ENCODE measurements around the gene ARHGAP22.

The ARHGAP22 gene

DNA sequence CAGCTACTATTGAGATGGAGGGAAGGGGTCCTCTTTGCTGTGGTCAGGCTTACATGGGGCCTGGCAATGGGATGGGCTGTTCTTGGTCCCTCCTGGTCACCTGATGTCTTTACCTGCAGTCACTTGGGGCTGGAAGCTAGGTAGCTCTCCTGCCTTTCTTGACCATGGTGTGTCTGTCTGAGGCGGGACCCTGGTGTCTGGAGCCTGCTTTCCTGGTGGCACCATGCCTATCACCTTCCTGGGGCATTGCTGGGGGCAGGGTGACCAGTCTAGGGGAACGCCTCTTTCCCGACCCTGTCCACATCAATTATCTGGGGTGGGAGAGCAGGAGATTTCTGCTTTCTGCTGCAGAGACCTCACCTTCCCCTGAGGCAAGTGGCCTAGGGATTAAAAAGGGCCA, 55.6 kb downstream of the ARHGAP22 start:
- no peak for DNase-seq

DNA sequence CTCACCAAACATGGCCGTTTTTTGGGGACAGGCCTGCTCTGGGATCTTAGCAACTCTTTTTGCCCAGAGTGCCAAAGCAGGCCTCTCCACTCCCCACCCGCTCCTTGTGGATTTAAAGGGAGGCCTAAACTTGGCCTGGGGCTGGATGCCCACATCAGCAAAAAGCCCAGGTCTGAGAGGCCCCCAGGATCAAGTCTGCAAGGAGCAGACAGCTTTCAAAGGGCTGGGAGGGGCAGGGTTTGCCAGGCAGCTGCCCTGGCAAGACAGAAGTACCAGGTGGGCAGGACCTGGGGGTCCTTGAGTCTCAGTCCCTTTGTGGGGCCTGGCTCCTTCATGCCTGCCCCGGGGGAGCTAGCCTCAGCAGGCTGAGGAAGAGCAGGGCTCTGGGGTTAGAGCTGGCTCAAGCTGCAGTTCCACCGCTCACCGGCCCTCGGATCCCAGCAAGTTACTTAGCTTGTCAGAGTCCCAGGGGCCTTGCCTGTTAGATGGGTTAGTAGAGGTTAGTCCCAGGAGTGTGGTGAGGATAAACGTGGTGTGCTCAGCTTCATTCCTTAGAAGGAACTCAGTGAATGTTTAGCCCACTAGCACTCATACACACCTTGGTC, 56.2 kb downstream of the ARHGAP22 start:
- no peak for DNase-seq

DNA sequence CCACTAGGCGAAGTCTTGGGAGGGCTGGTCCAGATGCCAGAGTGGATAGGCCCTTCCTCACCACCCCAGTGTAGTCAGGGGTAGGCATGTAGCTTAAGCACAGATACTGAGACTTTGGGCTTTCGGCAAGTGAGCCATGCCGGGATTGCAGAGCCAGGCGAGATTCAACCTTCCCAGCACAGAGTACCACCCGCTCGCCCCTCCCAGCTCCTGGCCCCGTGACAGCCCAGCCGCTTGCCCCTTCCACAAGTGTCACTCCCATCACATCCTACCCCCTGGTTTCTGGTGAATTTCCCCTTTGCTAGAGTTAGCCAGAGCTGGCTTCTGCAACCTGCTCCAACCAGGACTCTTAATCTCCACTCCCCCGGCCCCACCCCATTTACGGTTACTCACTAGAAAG, 56.9 kb downstream of the ARHGAP22 start:
- DNase-seq, result no peak

DNA sequence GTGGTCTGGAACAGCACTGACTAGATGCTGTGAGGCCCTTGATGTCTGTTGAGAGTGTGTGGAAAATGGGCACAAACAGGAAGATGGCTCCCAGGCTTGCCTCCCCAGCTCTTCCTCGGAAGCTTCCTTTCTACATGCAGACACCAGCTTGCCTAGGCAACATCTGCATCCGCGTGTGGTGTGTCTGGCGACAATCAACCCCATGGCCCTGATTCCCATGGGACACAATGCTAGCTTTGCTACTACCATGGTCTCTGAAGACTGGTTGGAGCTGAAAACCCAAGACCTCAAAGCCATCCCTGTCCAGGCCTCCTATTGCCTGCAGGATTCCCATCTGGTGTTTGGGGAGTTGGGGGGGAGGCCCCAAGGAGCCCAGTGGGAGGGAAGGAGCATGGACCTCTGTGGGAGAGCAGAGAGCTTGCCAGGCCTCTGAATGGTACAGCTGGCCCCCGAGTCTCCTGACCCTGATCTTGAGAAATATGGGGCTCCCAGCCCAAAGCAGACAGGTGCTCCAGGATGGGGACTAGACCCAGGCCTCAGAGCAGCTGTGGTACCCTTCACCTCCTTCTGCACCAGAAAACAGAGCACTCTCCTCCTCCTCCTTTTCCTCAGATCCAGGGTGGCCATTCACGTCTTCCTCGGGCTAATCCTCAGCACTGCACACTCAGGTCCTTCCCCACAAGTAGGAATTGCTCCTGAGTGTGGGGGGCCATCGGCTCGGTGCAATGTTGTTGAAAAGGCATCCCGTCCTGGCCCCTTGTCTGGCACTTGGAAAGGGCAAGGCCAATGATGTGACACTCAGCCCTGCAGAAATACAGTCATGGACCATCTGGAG, 57.6 kb downstream of the ARHGAP22 start:
- no peak for DNase-seq

GRCh38 chr10:48545462-48546145, 59.3 kb downstream of the ARHGAP22 start:
- DNase-seq, result no peak

DNA sequence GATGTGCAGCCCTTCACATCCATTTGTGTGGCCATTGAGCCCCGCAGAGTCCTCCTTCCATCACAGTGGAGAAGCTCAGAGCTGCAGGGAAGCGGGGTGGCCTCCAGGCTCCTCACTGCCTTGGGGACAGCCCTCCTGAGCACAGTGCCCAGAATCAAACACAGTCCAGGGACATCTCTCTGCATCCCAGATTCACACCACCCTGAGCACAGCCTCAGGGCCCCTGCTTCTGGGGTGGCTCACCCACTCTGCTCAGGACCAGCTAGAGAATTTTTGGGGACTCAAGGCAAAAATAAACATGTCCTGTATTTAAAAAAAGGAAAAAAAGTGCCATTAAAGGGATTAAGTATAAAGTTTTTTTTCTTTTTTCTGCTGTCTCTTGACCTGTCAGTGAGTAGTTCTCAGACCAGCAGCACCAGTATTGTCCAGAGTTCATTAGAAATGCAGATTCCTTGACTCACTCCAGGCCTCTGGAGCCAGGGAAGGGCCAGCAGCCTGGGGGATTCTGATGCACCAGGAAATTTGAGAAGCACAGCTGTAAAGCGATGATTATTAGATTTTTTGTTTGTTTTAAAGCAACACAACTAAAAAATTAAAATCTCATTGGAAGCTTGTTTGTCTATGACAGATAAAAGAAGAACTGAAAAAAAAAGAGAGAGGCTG, 61.6 kb downstream of the ARHGAP22 start:
- DNase-seq, result no peak

DNA sequence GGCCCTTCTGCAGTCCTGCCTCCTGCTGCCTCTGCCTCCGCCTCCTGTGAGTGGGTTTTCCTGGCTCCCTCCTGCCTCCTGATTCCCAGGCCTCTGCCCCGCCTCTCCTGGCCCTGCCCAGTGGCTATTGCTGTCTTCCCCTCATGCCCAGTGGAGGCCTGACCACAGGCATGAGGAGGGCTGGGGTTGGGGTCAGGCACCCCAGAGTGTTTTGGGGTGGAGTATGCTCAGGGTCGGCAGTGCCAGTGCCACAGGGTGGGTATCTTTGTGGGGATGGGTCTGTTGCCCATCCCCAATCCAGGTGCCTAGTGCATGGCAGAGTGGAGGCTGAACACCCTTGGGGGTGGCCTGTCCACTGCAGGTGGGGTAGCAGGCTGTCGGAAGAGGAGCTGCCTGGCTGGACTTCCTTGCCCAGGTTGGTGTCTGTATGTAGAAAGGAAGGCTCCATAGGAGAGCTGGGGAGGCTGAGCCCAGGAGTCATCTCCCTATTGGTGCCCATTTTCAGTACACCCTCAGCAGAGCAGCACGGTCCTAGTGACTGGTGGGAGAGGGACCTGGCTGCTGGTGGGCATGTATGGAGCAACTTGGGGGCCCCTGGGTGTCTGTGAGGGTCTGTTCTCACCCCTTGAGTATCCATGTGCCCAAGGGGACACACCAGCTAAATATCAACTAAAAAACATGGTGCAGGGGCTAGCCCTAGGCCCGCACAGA, 62.2 kb downstream of the ARHGAP22 start:
- DNase-seq, result no peak

GRCh38 chr10:48541144-48541795, 63.6 kb downstream of the ARHGAP22 start:
- DNase-seq, result no peak

DNA sequence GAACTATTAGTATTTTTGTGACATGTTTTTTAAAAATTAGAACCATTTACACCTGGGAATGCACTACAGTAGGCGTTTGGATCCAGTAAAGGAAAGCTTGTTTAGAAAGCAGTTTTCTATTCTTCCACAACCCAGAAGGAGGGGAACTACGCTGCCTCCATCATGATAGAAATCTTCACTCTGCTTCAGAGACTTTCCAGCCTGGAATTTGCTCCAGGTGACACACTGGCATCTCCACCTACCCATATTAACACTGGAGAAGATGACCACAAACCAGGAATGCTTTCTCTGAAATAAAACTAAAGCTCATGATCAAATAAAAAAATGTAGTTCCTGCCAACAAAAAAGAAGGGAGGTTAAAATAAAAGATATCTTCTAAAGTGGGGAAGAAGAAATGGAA, 66.3 kb downstream of the ARHGAP22 start:
- no peak for DNase-seq

DNA sequence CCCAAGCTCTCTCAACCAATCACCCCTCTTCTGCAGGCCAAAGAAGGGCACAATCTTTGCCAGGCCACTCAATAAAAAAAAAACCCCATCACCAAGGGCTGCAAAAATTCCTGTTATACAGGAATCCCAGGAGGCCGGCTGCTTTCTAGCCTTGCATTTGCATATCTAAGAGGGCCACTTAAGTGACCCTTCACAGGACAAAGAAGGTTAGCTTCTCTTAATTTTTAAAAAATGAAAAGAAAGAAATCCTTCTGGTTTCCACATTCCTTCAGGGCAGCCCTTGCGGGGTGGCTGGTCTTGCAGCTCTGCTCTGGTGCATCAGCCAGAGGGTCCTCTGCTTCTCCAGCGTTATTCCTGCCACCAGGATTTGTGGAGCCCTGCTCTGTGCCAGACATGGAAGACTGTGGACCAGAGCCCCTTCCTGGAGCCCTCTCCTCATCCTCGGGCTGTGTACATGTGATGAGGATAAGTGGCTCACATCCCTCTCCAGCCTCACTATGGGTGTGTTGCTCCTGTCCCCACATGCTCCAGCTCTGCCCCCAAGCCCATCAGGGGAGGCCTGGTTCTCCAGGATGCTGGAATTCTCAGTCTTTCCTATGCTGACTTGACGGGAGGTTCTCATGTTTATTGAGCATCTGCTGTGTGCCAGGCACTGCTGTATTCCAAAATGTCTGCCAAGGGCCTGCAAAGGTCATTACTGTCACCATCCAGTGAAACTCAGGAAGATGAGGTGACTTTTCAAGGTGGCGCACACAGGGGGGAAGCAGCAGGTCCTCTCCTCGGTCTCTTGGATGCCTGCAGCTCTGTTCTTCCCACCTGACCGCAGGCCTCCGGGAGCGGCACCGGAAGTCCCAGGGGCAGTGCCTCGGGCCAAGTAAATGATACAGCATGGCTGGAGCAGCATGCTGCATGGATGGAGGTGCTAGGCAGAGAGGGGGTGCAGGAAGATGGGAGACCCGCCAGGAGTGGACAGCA, 67.7 kb downstream of the ARHGAP22 start:
- DNase-seq, result no peak

DNA sequence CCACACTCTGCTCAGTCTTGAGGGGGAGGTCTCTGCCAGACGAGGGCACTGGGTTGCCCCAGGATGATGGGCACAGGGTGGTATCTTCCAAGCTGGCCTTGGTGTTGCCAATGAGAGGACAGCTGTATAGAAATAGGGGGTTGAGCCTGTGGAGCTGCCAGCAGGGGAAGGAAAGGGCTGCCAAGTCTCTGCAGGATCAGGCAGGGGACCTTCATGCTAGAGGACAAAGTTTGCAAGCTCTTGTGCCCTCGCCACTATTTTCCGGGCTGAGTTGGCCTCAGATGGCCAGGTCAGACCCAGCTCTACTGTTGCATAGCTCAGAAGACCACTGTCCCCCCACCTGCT, 68.7 kb downstream of the ARHGAP22 start:
- DNase-seq, result no peak

- DNase-seq, result no peak
Observed at GRCh38 chr10:48535416-48536155, 69.3 kb downstream of the ARHGAP22 start.

DNA sequence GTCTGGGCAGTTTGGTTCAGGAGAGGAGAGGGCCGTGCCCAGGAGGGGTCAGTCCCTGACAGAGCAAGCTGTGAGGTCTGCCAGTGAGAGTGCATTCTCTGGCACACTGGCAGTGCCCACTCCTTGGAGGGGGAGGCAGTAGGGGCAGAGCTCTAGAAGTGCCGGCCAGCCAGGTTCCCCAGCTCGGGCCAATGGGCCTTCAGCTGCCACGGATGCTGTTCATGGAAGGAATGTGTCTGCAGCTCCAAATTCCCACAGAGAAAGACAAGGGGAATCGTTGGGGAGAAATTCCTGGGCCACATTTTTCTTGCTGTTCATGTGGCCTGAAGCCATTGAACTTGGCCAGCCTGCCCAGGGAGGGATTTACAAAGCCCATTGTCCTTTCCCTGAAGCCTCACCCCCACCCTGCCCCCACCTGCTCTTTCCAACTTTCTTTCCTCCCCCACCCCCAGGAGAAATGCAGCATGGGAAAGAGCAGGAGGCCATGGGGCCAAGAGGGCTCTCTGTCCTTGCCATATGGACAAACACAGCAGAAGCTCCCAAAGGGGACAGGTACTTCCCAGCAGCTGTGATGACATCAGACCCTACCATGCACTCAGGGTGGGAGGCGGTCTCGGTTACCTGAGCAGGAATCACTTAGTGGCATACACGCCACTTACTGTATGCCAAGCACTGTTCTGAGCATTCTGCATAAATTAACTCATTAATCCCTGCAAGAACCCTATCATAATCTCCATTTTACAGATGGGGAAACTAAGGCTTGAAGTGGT, 70.7 kb downstream of the ARHGAP22 start:
- no peak for DNase-seq

DNA sequence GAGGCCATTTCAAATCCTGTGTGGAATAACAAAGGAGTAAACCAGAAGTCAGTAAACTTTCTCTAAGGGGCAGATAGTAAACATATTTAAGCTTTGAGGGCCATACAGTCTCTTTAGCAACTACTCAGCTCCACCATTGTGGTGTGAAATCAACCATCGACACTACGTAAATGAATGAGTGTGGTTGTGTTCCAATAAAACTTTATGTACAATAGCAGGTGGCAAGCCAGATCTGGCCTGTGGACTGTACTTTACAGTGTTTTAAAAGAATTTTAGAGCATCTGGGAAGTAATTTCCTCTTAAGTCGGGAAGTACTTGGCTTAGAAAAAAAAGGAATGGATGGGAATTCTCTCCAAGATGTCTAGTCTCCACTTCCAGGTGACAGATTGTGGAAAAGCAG, 71.3 kb downstream of the ARHGAP22 start:
- DNase-seq, result no peak

DNA sequence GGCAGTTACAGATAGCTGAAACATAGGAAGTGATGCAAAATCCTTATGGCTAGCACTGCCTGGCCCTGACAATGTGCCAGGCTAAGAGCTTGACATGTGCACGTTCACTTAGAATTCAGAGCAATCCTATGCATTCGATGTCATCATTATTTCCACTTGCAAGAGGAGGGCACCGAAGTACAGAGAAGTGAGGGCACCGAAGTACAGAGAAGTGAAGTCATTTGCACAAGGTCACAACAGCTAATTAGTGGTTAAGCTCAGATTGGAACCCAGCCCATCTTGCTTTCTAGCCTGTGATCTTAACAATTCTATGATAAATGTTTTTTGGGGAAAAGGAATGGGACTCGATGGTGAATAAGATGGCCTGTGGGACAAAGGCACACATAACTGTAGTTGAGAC, 73.4 kb downstream of the ARHGAP22 start:
- no peak for DNase-seq

GRCh38 chr10:48529331-48529730, 75.5 kb downstream of the ARHGAP22 start:
- DNase-seq, result no peak

DNA sequence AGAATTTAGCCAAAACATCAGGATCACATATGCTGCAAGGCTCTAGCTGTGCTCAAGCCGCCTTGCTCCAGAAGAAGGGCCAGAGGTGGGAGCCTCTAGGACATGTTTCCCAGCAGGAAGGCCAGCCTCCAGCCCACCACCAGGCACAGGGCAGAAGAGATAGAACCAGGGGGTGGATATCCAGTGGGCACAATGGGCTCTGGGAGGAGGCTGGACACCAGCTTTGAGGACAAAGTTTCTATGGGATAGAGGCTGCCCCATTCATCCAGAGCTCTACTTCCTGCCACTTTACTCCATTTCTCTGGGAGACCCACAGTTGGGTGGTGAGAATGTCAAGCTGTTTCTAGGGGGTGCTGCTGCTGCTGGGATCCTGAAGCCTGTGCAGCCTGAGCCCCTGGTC, 77.1 kb downstream of the ARHGAP22 start:
- DNase-seq, result no peak

DNA sequence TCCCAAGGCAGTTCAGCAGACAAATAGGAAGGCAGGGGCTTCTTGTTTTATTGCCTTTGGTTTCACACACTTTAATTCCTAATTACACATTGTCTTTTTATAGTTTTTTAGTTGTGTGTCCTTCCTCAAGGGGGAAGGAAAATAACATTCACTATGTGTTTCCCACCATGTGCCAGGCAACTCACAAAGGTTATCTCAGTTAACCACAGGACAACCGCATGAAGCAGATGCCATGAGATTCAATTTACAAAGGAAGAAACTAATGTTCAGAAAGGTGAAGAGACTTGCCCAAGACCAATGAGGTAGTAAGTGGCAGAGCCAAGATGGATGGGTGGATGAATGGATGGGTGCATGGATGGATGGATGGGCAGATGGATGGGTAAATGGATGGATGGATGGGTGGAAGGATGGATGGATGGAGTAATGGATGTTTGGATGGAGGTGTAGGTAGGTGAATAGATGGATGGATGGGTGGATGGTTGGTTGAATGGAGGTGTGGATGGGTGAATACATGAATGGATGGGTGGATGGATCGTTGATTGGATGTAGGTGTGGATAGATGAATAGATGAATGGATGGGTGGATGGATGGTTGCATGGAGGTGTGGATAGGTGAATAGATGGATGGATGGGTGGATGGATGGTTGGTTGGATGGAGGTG, 77.9 kb downstream of the ARHGAP22 start:
- no peak for DNase-seq

All from CD4-positive, alpha-beta T cell treated with Interleukin-17A for 4 hours (primary cell).